A673 (cell line): ENCODE data around the gene PLA2G4F.

ENCODE experiments used
- CTCF ChIP-seq: fragments of 300-800, 200-600 bp; sonication (generic); conservative IDR thresholded peaks from 2 replicates; pipeline ENCODE4 v1.5.1; 2017; ENCODE audit warnings: low read depth, mild to moderate bottlenecking, antibody characterized with exemption, low read length, moderate library complexity, mixed read lengths
- EZH2 ChIP-seq: fragments of 200-600 bp; sonication (generic); IDR thresholded peaks from 2 replicates; pipeline ENCODE4 v1.6.1; 2017; ENCODE audit warnings: borderline replicate concordance, low read depth, mild to moderate bottlenecking, mixed read lengths, antibody characterized with exemption, low read length; ENCODE audit not compliant: poor library complexity, severe bottlenecking

- no peak for TF ChIP-seq CTCF
- TF ChIP-seq EZH2, result no peak
Observed at GRCh38 chr15:42185801-42186200, 29.4 kb upstream of the PLA2G4F start.
